NCI-H446 (cell line): Measurements from ENCODE around the gene SPEM2.
A peak's percentile ranks its signal among the peaks of the same experiment; 100 is the strongest.

Experiments used
- DNase-seq, 2 experiments: peaks; one replicate each; lab custom pipeline; 2025; lab: John Stamatoyannopoulos, UW

SPEM2 gene

GRCh38 chr17:7425316-7425715 is at the start of gene SPEM2:
TSS of gene SPEM2 (plus strand) at chr17:7425616. CDS start at chr17:7425689, 73 bp downstream.
- no peak for DNase-seq

GRCh38 chr17:7379134-7379533 is 46.3 kb upstream of the SPEM2 start:
- DNase-seq: no peak

GRCh38 chr17:7380321-7380720 is 45.1 kb upstream of the SPEM2 start:
- DNase-seq: peak; percentile 52 to 69

DNA sequence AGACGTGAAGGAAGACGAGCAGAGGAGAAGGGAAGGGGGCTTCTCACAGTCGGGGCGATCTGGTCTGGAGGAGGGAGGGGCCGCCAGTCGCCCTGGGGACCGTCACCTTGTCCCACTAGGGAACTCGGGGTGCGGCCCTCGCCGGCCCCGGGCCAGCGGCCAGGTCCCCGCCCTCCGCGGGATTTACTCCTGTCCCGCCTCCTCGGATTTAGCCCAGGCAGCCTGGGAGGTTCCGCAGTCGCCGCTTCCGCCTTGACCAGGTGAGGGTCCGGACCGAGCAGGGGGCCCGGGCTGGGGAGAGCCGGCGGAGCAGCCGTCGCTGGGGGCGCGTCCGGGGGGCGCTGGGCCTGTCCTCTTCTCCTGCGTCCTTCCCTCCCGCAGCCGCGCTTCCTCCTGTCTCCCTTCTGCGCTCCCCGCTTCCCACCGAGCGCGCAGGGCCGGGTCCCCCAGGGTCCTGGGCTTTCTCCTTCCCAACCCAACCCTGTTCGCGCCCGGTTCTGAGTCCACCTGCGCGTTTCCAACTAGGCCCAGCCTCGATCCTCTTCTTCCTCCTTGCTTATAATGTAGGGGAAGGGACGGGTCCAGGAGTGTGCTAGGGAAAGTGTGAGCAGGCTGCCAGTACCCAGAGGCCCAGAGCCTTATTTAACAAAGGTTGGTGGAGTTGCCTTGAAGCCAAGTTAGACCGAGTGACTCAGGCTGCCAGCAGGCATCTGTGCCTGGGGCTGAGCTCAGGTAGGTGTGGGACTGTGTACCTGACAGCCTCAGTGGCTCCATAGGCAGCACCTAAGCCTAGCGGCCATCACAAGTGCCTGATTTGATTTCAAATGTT is 44.3 kb upstream of the SPEM2 start, which contains the start of gene TNK1:
Gene TNK1 (plus strand): TSS at position 235 of the 829 bp plus-strand sequence. CDS start 1,838 bp downstream, outside the sequence.
- DNase-seq: no peak

- DNase-seq: no peak
These were observed 42.5 kb upstream of the SPEM2 start for GRCh38 chr17:7382901-7383300.

GRCh38 chr17:7383371-7383741 is 42.1 kb upstream of the SPEM2 start:
- no peak for DNase-seq

- DNase-seq: no peak
These were observed 41.5 kb upstream of the SPEM2 start for GRCh38 chr17:7383742-7384488.

DNA sequence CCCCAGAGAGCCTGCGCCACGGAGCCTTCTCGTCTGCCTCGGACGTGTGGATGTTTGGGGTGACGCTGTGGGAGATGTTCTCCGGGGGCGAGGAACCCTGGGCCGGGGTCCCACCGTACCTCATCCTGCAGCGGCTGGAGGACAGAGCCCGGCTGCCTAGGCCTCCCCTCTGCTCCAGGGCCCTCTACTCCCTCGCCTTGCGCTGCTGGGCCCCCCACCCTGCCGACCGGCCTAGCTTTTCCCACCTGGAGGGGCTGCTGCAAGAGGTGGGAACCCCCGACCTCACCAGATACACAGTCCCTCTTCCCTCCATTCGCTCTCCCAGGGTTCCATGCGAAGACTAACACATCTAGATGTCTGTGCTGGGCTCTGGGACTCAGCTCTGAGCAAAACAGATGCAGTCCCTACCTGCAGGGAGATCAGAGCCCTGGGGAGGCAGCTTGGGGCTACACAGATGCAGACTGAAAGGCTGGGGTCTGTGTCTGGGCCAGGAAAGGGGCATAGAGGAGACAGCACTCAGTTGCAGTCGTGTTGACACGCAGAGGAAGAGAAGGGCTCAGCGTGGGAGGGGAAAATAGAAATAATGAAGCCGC is 40.8 kb upstream of the SPEM2 start:
- no peak for DNase-seq

DNA sequence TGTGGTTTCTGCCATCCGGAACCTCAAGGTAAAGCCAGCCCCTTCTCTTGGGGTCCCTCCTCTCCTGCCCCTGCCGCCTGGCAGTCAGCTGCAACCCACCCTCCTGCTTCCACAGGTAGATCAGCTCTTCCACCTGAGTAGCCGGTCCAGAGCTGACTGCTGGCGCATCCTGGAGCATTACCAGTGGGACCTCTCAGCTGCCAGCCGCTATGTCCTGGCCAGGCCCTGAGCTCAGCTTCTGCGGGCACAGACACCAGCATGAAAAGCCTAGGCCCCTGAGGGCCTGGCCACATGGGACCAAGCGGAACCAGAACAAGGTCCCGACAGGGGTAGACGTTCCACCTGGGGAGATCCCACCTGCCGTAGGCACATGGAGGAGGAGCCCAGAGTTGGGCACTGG is 36.6 kb upstream of the SPEM2 start:
- no peak for DNase-seq

GRCh38 chr17:7389924-7390910 is 35.2 kb upstream of the SPEM2 start:
- DNase-seq: no peak

- no peak for DNase-seq
These were observed 34.1 kb upstream of the SPEM2 start for GRCh38 chr17:7391307-7391706.

GRCh38 chr17:7392696-7393612 is 32.5 kb upstream of the SPEM2 start:
- DNase-seq: no peak

DNA sequence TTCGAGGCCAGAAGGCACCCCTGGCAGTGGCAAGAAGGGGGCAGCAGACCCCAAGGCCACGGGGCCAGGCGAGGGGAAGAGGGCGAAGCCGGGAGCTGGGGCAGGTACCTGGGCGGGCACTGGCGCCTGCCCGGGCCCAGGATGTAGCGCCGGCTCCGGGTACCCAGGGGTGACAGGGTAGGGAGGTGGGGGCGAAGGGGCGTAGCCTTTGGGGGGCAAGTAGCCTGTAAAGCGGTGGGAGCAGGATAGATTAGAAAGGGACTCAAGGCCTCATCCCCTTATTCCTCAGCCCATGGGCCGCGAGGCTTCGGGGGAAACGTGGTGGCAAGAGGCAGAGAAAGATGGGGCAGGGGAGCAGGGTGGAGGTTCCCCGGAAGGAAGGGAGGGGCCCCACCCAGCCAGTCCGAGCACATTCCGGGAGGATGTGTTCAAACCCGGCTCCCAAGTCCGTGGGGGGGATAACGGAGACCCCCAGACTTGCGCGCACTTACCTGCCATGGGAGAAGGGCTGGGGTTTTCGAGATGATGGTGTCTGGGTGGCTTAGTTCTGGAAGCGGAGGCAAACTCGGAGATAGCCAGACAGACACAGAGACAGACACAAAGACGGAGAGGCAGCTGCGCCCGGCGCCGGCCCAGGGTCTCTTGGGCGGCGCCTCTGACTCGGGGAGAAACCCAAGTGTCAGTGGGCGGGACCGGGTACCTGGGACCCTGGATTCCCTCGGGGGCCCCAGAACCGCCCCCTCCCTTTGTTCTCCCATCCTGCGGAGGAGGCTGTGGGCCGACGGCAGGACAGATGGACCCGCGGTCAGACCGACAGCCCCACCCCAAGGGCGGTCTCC is 31.6 kb upstream of the SPEM2 start:
- no peak for DNase-seq

GRCh38 chr17:7394452-7395191 is 30.8 kb upstream of the SPEM2 start, which contains the start of gene PLSCR3:
TSS of gene PLSCR3 (minus strand) at chr17:7394525. CDS start at chr17:7394110, 415 bp downstream.
- DNase-seq: peak in 1 of 2 experiments; percentile 86

- DNase-seq: no peak
These were observed 29.3 kb upstream of the SPEM2 start for GRCh38 chr17:7396147-7396546.

DNA sequence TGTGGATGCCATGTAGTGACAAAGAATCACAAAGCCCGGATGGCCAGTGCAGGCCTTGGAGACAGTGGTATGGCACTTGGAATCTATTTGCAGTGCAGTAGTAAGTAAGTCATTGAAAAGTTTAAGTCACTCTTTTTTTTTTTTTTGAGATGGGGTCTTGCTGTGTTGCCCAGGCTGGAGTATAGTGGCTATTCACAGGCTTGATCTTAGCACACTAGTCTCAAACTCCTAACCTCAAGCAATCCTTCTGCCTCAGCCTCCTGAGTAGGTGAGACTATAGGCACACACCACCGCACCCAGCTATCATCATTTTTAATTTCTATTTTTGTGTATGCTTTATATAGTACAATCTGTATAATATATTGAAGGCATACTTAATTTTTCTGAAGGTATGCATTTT is 26.8 kb upstream of the SPEM2 start:
- DNase-seq: no peak

- no peak for DNase-seq
These were observed 22.2 kb upstream of the SPEM2 start for GRCh38 chr17:7403043-7403726.

DNA sequence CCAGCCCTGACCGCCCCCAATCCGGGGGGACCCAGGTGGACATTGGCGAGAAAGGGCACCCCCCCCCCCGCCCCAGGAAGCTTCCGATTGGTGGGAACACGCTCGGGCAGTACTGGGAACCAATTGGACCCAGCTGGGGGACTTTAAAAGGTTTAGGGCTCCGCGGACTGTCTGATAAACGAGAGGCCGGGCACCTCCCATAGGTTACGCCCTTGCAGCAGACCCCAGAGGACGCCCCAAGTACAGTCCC is 21.8 kb upstream of the SPEM2 start:
- no peak for DNase-seq
